HuH-7 (cell line): ENCODE data around the gene UPK3BL2.
"Not testable (repeated sequence)": the region's sequence is repeated elsewhere in the genome, so short reads cannot be mapped to it uniquely, and the experiment has no call there.

ENCODE experiments used
- DNase-seq: peaks from one replicate; pipeline ENCODE4 v3.0.0; 2011; ENCODE audit warnings: low spot score

The UPK3BL2 gene

GRCh38 chr7:102543596-102543995 is at the start of gene UPK3BL2:
Gene UPK3BL2, minus strand, starts transcription at chr7:102543696. Its CDS starts 60 bp downstream, at chr7:102543636.
- not testable (repeated sequence) for DNase-seq

- not testable (repeated sequence) for DNase-seq
Measured at GRCh38 chr7:102592477-102593019, 49.1 kb upstream of the UPK3BL2 start.

- not testable (repeated sequence) for DNase-seq
Measured at GRCh38 chr7:102589857-102590256, 46.4 kb upstream of the UPK3BL2 start.

GRCh38 chr7:102583495-102583894 is 40.0 kb upstream of the UPK3BL2 start:
- not testable (repeated sequence) for DNase-seq

- not testable (repeated sequence) for DNase-seq
Measured at GRCh38 chr7:102581722-102582121, 38.2 kb upstream of the UPK3BL2 start.

GRCh38 chr7:102578486-102578885 is 35.0 kb upstream of the UPK3BL2 start:
- DNase-seq = not testable (repeated sequence)

GRCh38 chr7:102577315-102578240 is 34.1 kb upstream of the UPK3BL2 start:
- DNase-seq = not testable (repeated sequence)

- DNase-seq = not testable (repeated sequence)
Measured at GRCh38 chr7:102576363-102576762, 32.9 kb upstream of the UPK3BL2 start.

GRCh38 chr7:102574607-102575006 is 31.1 kb upstream of the UPK3BL2 start:
- not testable (repeated sequence) for DNase-seq

- DNase-seq = not testable (repeated sequence)
Measured at GRCh38 chr7:102572261-102573239, 29.1 kb upstream of the UPK3BL2 start, which contains the start of gene POLR2J3. Gene POLR2J3, minus strand, starts transcription at chr7:102572583. Its CDS starts 62 bp downstream, at chr7:102572521.

- not testable (repeated sequence) for DNase-seq
Measured at GRCh38 chr7:102568620-102569019, 25.1 kb upstream of the UPK3BL2 start.

GRCh38 chr7:102550808-102551422 is 7.4 kb upstream of the UPK3BL2 start, which contains the start of gene SPDYE2:
Gene SPDYE2, plus strand, starts transcription at chr7:102551226. Its CDS starts 2,030 bp downstream, at chr7:102553256.
- DNase-seq = not testable (repeated sequence)

GRCh38 chr7:102546353-102546752 is 2.9 kb upstream of the UPK3BL2 start:
- not testable (repeated sequence) for DNase-seq

GRCh38 chr7:102545288-102545687 is 1.8 kb upstream of the UPK3BL2 start:
- DNase-seq = not testable (repeated sequence)

- not testable (repeated sequence) for DNase-seq
Measured at GRCh38 chr7:102544372-102544771, 876 bp upstream of the UPK3BL2 start.

- DNase-seq = not testable (repeated sequence)
Measured at GRCh38 chr7:102542771-102543170, 725 bp downstream of the UPK3BL2 start.

- DNase-seq = not testable (repeated sequence)
Measured at GRCh38 chr7:102542083-102542482, 1.4 kb downstream of the UPK3BL2 start.

- not testable (repeated sequence) for DNase-seq
Measured at GRCh38 chr7:102540604-102541003, 2.9 kb downstream of the UPK3BL2 start.

GRCh38 chr7:102535062-102535615 is 8.4 kb downstream of the UPK3BL2 start:
- DNase-seq = not testable (repeated sequence)

GRCh38 chr7:102532127-102532526 is 11.4 kb downstream of the UPK3BL2 start:
- DNase-seq = not testable (repeated sequence)

- not testable (repeated sequence) for DNase-seq
Measured at GRCh38 chr7:102531583-102531982, 11.9 kb downstream of the UPK3BL2 start.
